ENCODE results near the gene CBR1. TPM values are rescaled to one million over a fixed set of nuclear protein-coding genes. Genes with fewer than 3 reads are reported as not detected.

CBR1 gene
- total RNA-seq, 2 donors from 2014 or later = 60.7 to 101 TPM

GRCh38 chr21:36077758-36078157 lies 7.9 kb downstream of the CBR1 start:
- Histone ChIP-seq H3K27ac (no peak overlapping the region), H3K27me3 (no peaks in the 10 kb centered on the region), H3K36me3 (no peaks in the 10 kb centered on the region), H3K9me3 (no peaks in the 10 kb centered on the region), H3K4me1 (peaks cover 0 to under 1% of the 10 kb centered on the region in 2 donors), H3K4me3 (no peak overlapping the region)
- DNase-seq (ENCODE audit: low spot score) = no peak
- TF ChIP-seq CTCF (IDR thresholded peaks at IDR 0.05) = no peak

GRCh38 chr21:36079010-36079649 lies 9.3 kb downstream of the CBR1 start:
- no peaks in the 10 kb centered on the region for H3K27me3 ChIP-seq
- H3K4me3 ChIP-seq = no peak overlapping the region
- H3K4me1 ChIP-seq = no peaks in the 10 kb centered on the region
- no peak for DNase-seq (ENCODE audit: low spot score)
- no peak for TF ChIP-seq CTCF (IDR thresholded peaks at IDR 0.05)
- no peaks in the 10 kb centered on the region for H3K36me3 ChIP-seq
- no peaks in the 10 kb centered on the region for H3K9me3 ChIP-seq
- no peak overlapping the region for H3K27ac ChIP-seq

DNA sequence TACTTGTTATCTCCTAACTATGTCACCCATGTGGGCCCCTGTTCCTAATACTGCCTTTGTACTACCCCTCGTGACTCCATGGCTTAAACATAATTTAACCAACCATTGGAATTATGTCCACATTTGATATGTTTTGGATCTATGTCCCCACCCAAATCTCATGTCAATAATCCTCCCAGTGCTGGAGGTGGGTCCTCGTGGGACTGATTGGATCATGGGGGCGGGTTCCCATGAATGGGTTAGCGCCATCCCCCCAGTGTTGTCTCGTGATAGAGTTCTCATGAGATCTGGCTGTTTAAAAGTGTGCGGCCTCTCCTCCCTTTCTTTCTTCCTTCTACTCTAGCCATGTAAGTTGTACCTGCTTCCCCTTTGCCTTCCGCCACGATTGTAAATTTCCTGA lies 9.8 kb downstream of the CBR1 start:
- no peak overlapping the region for H3K27ac ChIP-seq
- H3K9me3 ChIP-seq = no peaks in the 10 kb centered on the region
- H3K27me3 ChIP-seq = no peaks in the 10 kb centered on the region
- no peaks in the 10 kb centered on the region for H3K4me1 ChIP-seq
- DNase-seq (ENCODE audit: low spot score) = no peak
- H3K36me3 ChIP-seq = no peaks in the 10 kb centered on the region
- H3K4me3 ChIP-seq = no peak overlapping the region
- no peak for TF ChIP-seq CTCF (IDR thresholded peaks at IDR 0.05)

DNA sequence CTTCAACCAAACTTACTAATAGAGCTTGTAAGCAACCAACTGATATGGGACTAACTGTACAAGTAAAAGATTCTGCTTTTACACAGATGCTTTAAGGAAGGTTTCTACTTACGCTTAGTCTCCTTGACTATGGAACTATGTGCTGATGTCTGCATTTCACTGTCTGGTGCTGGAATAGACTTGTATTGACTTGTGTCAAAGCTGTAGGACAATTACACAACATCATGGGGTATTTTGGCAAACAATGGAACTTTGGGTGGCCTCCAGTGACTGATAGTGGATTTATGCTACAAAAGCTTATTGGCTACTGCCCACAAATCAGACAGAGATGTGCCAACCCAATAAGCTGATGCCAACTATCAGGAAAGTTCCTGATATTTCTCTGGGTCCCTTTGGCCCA lies 10.6 kb downstream of the CBR1 start:
- TF ChIP-seq CTCF (IDR thresholded peaks at IDR 0.05) = no peak
- Histone ChIP-seq H3K27ac (no peak overlapping the region), H3K27me3 (no peaks in the 10 kb centered on the region), H3K4me3 (no peak overlapping the region), H3K4me1 (no peaks in the 10 kb centered on the region), H3K9me3 (no peaks in the 10 kb centered on the region), H3K36me3 (no peaks in the 10 kb centered on the region)
- DNase-seq (ENCODE audit: low spot score) = no peak

DNA sequence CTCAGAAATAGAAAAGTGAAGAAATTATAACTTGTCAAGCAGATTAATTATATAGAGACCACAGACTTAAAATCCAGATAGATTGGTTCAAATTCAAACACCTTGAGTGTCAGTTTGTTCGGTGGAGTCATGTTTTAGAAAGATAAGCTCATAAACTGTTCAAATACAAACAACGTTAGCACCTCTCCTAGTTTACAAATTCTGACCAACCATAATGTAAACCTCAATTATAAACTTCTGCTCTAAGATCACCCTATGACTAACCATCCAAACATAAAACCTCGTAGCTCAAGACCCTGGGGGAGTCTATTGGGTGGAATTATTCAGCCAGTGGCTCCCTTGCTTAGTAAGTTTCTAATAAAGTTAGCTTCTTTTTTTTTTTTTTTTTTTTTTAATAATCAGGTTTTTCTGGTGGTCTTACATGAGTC lies 12.4 kb downstream of the CBR1 start:
- no peak for DNase-seq (ENCODE audit: low spot score)
- no peak overlapping the region for H3K27ac ChIP-seq
- H3K4me3 ChIP-seq = no peak overlapping the region
- no peak for TF ChIP-seq CTCF (IDR thresholded peaks at IDR 0.05)
- H3K36me3 ChIP-seq = no peaks in the 10 kb centered on the region
- H3K27me3 ChIP-seq = no peaks in the 10 kb centered on the region
- H3K9me3 ChIP-seq = no peaks in the 10 kb centered on the region
- no peaks in the 10 kb centered on the region for H3K4me1 ChIP-seq

All from right atrium auricular region (tissue), 2 donors.